WTC11 (cell line): ENCODE measurements around the gene CTDSPL. TPM values are rescaled to one million over a fixed set of nuclear protein-coding genes. Genes with fewer than 3 reads are reported as not detected.

Experiments
- ATAC-seq: fragments of 200-7000 bp; cut with Tn5 transposase; 2 replicates; pipeline ENCODE4 v1.10.0; 2021; ENCODE audit warnings: mild to moderate bottlenecking, moderate library complexity
- CTCF ChIA-PET: fragments of 300-600 bp; sonication (Branson Sonifier 250); formaldehyde crosslinking; loops from one replicate; lab custom pipeline; 2021; ENCODE audit warnings: antibody characterized with exemption; lab: Charles Lee
- POLR2A ChIA-PET: fragments of 350-600 bp; sonication (Branson Sonifier 250); formaldehyde crosslinking; loops from one replicate; lab custom pipeline; 2021; ENCODE audit warnings: antibody characterized with exemption; lab: Charles Lee
- DNase-seq: peaks from one replicate; pipeline ENCODE4 v3.0.0; 2021; ENCODE audit warnings: low spot score
- H3K27ac Mint-ChIP-seq: 2 replicates; pipeline ENCODE4 v1.8.0; 2021; ENCODE audit warnings: mixed read lengths
- H3K27me3 Mint-ChIP-seq: 2 replicates; pipeline ENCODE4 v1.8.0; 2021; ENCODE audit warnings: low read depth, mild to moderate bottlenecking, moderate library complexity, mixed read lengths
- H3K36me3 Mint-ChIP-seq: 2 replicates; pipeline ENCODE4 v1.8.0; 2021; ENCODE audit warnings: mixed read lengths
- H3K4me1 Mint-ChIP-seq: 2 replicates; pipeline ENCODE4 v1.8.0; 2022; ENCODE audit warnings: mixed read lengths
- H3K4me3 Mint-ChIP-seq: 2 replicates; pipeline ENCODE4 v1.8.0; 2021; ENCODE audit warnings: mild to moderate bottlenecking, moderate library complexity, mixed read lengths
- H3K9me3 Mint-ChIP-seq: 2 replicates; pipeline ENCODE4 v1.8.0; 2021; ENCODE audit warnings: mixed read lengths
- ARID4B ChIP-seq: sonication (generic); formaldehyde crosslinking; IDR thresholded peaks from 2 replicates; pipeline ENCODE4 v1.8.0; 2023; ENCODE audit warnings: missing genetic modification reagents, mild to moderate bottlenecking, borderline replicate concordance
- ATF1 ChIP-seq: sonication (generic); formaldehyde crosslinking; IDR thresholded peaks from 2 replicates; pipeline ENCODE4 v1.8.1; 2023; ENCODE audit warnings: mild to moderate bottlenecking, moderate library complexity, missing genetic modification reagents
- CDX4 ChIP-seq: fragments of 250-450 bp; sonication (Bioruptor Pico); IDR thresholded peaks from 2 replicates; pipeline ENCODE4 v1.9.0; 2021; ENCODE audit warnings: moderate library complexity, mild to moderate bottlenecking, inconsistent platforms, borderline replicate concordance
- EMX1 ChIP-seq: fragments of 250-450 bp; sonication (Bioruptor Pico); IDR thresholded peaks from 2 replicates; pipeline ENCODE4 v1.8.0; 2021; ENCODE audit warnings: mild to moderate bottlenecking
- GRHL2 ChIP-seq: fragments of 250-450 bp; sonication (Bioruptor Pico); IDR thresholded peaks from 2 replicates; pipeline ENCODE4 v1.8.0; 2022; ENCODE audit warnings: mild to moderate bottlenecking, moderate library complexity; ENCODE audit not compliant: insufficient replicate concordance, severe bottlenecking
- IRF1 ChIP-seq: sonication (generic); formaldehyde crosslinking; IDR thresholded peaks from 2 replicates; pipeline ENCODE4 v1.8.0; 2023; ENCODE audit warnings: missing genetic modification reagents
- MXD4 ChIP-seq: fragments of 250-450 bp; sonication (Bioruptor Pico); IDR thresholded peaks from 2 replicates; pipeline ENCODE4 v1.8.0; 2021; ENCODE audit warnings: mild to moderate bottlenecking, moderate library complexity, borderline replicate concordance
- RELA ChIP-seq: sonication (generic); formaldehyde crosslinking; IDR thresholded peaks from 2 replicates; pipeline ENCODE4 v1.8.1; 2022; ENCODE audit warnings: missing genetic modification reagents, mild to moderate bottlenecking, borderline replicate concordance
- SOX15 ChIP-seq: fragments of 250-450 bp; sonication (Bioruptor Pico); IDR thresholded peaks from 2 replicates; pipeline ENCODE4 v1.9.0; 2021; ENCODE audit warnings: mild to moderate bottlenecking
- SP1 ChIP-seq: sonication (generic); formaldehyde crosslinking; conservative IDR thresholded peaks from 2 replicates; pipeline ENCODE4 v1.8.1; 2022; ENCODE audit warnings: missing genetic modification reagents
- ZNF138 ChIP-seq: sonication (generic); formaldehyde crosslinking; conservative IDR thresholded peaks from 2 replicates; pipeline ENCODE4 v1.8.1; 2022; ENCODE audit warnings: mild to moderate bottlenecking, moderate library complexity, missing genetic modification reagents
- ZNF281 ChIP-seq: sonication (generic); formaldehyde crosslinking; IDR thresholded peaks from 2 replicates; pipeline ENCODE4 v1.8.0; 2023; ENCODE audit warnings: mild to moderate bottlenecking, missing genetic modification reagents
- ZNF317 ChIP-seq: sonication (generic); formaldehyde crosslinking; IDR thresholded peaks from 2 replicates; pipeline ENCODE4 v1.8.1; 2023; ENCODE audit warnings: low read depth, mild to moderate bottlenecking, moderate library complexity, missing genetic modification reagents, borderline replicate concordance
- total RNA-seq: library from RNA; stranded (reverse); gene quantifications from 3 replicates; pipeline ENCODE4 v1.2.3, GENCODE V29; 2021
- TF ChIP-seq, protein P1 (sequence below): sonication (generic); formaldehyde crosslinking; IDR thresholded peaks from 2 replicates; pipeline ENCODE4 v1.8.0; 2022; ENCODE audit warnings: mild to moderate bottlenecking, missing genetic modification reagents
- TF ChIP-seq, protein P2 (sequence below): sonication (generic); formaldehyde crosslinking; IDR thresholded peaks from 2 replicates; pipeline ENCODE4 v1.8.0; 2022; ENCODE audit warnings: missing genetic modification reagents

CTDSPL gene
- total RNA-seq, 1 experiment from 2014 or later = 41.2 TPM

DNA sequence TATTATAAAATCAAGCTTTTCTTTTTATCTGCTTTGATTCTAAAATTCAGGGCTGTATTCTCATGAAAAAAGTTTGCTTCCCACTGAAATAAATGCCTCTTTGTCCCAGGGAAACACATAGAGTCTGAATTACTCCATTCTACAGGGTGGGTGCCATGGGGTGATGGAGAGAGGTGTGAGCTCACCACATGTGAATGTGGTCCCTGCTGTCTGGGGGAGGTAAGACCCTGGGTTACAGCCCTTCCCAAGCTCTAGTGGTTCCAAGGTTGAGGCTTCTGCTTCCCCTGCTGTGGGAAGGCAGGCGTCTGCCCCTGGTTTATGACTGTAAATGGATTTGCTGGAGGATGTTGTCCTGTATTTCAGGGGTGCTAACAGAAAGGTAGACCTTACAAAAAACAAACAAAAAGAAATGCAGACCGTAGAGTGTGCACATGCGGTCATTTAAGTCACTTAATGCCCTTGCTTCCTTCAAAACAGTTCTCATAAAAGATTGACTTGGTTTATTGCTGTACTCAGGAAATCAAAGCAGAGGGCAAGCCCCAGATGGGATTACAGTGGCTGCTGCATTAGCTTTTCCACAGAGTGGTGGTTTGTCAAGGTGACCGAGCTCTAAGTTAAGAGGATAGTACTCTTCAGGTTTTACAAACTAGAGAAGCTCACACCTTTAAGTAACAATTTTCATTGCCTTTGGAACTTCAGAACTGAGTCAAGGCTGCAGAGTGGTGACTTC is 49.2 kb downstream of the CTDSPL start:
- ATAC-seq = no peak
- no peaks in the 10 kb centered on the region for H3K27me3 Mint-ChIP-seq
- TF ChIP-seq IRF1 (CRISPR knock-in tag) (no peak), ZNF281 (CRISPR knock-in tag) (no peak), CDX4 (CRISPR knock-in tag) (no peak), ZNF138 (CRISPR knock-in tag) (no peak)
- TF ChIP-seq, protein P1, sequence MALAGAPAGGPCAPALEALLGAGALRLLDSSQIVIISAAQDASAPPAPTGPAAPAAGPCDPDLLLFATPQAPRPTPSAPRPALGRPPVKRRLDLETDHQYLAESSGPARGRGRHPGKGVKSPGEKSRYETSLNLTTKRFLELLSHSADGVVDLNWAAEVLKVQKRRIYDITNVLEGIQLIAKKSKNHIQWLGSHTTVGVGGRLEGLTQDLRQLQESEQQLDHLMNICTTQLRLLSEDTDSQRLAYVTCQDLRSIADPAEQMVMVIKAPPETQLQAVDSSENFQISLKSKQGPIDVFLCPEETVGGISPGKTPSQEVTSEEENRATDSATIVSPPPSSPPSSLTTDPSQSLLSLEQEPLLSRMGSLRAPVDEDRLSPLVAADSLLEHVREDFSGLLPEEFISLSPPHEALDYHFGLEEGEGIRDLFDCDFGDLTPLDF = no peak
- TF ChIP-seq, protein P2, sequence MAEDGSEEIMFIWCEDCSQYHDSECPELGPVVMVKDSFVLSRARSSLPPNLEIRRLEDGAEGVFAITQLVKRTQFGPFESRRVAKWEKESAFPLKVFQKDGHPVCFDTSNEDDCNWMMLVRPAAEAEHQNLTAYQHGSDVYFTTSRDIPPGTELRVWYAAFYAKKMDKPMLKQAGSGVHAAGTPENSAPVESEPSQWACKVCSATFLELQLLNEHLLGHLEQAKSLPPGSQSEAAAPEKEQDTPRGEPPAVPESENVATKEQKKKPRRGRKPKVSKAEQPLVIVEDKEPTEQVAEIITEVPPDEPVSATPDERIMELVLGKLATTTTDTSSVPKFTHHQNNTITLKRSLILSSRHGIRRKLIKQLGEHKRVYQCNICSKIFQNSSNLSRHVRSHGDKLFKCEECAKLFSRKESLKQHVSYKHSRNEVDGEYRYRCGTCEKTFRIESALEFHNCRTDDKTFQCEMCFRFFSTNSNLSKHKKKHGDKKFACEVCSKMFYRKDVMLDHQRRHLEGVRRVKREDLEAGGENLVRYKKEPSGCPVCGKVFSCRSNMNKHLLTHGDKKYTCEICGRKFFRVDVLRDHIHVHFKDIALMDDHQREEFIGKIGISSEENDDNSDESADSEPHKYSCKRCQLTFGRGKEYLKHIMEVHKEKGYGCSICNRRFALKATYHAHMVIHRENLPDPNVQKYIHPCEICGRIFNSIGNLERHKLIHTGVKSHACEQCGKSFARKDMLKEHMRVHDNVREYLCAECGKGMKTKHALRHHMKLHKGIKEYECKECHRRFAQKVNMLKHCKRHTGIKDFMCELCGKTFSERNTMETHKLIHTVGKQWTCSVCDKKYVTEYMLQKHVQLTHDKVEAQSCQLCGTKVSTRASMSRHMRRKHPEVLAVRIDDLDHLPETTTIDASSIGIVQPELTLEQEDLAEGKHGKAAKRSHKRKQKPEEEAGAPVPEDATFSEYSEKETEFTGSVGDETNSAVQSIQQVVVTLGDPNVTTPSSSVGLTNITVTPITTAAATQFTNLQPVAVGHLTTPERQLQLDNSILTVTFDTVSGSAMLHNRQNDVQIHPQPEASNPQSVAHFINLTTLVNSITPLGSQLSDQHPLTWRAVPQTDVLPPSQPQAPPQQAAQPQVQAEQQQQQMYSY = no peak
- peaks cover 15% of the 10 kb centered on the region for H3K4me1 Mint-ChIP-seq
- no peaks in the 10 kb centered on the region; the same call in 1 of the 2 replicates for H3K36me3 Mint-ChIP-seq
- ChIA-PET POLR2A (no interaction called here), CTCF (interaction anchor here (0.7 to 1.9 kb wide), 9 partner anchors 9 to 64 kb away, joined by 3 to 7 read pairs (median 4); no protein-coding TSS in a partner anchor)
- no peak overlapping the region for H3K27ac Mint-ChIP-seq
- H3K4me3 Mint-ChIP-seq = no peak overlapping the region
- no peak for DNase-seq
- H3K9me3 Mint-ChIP-seq = peaks cover 7% of the 10 kb centered on the region; the same call in 1 of the 2 replicates

DNA sequence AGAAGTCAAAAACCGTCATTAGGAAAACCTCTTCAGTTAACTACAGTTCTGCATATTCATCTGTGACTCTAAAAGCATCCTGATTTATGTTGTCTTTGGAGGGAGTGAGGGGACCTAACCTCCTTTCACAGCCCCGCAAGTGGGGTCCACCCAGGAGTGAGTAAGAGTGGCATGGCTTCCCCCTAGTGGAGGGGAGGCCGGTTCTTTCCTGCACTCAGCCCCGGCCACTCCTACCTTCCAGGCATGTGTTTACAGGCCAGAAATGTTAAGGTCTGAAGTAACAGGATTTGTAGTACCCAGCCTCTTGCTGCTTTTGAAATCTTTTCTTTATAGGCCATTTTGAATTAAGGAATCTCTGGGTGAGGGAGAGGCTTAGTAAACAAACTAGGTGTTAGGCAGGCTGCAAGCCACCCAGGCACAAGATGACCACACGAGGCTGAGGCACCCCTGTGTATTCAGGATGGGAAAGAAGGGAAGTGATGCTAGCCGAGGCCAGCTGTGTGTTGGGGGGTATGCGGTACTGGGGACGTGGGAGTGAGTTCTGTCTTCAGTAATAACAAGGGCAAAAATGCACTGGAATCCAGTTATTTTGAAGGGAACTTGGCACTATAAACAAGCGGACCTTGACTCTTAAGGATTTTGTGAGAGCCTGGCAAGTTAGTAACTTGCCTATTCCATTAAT is 50.5 kb downstream of the CTDSPL start:
- H3K9me3 Mint-ChIP-seq = peaks cover 7% of the 10 kb centered on the region; the same call in 1 of the 2 replicates
- DNase-seq (peak; percentile 42), ATAC-seq (peak; percentile 79)
- peaks cover 7% of the 10 kb centered on the region for H3K4me1 Mint-ChIP-seq
- no peaks in the 10 kb centered on the region; the same call in 1 of the 2 replicates for H3K36me3 Mint-ChIP-seq
- no peak overlapping the region for H3K4me3 Mint-ChIP-seq
- TF ChIP-seq EMX1 (no peak), CDX4 (CRISPR knock-in tag) (no peak), ZNF138 (CRISPR knock-in tag) (no peak), MXD4 (CRISPR knock-in tag) (no peak), ARID4B (no peak), SOX15 (CRISPR knock-in tag) (no peak), ZNF317 (CRISPR knock-in tag) (no peak), SP1 (CRISPR knock-in tag) (no peak), GRHL2 (CRISPR knock-in tag) (no peak), ATF1 (no peak), RELA (no peak)
- H3K27ac Mint-ChIP-seq = no peak overlapping the region
- ChIA-PET POLR2A (no interaction called here), CTCF (interaction anchor here (1.0 to 1.9 kb wide), 3 partner anchors 55 to 63 kb away, joined by 3 to 7 read pairs (median 7); no protein-coding TSS in a partner anchor)
- no peaks in the 10 kb centered on the region for H3K27me3 Mint-ChIP-seq
